Measurements from ENCODE around the gene LGALS3.

DNA sequence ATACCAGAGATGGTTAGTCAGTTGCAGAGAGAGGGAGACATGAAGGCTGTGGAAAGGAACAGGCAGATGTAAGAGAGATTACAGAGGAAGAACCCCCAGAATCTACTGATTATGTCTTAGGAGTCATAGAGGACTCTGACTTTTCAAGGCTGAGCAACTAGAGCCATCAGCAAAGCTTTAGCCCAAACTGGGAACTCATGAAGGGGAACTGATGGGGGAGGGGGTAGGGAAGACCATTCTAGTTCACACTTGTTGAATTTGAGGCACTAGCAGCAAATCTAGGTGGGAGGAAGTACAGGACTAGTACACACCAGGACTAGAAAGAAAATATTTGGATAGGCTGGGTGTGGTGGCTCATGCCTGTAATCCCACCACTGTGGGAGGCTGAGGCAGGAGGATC is 10.1 kb downstream of the LGALS3 start:
- TF ChIP-seq GLIS3 (CRISPR knock-in tag; IDR thresholded peaks at IDR 0.05) (no peak), ZC3H10 (CRISPR knock-in tag; IDR thresholded peaks at IDR 0.05) (no peak), ISL1 (CRISPR knock-in tag; IDR thresholded peaks at IDR 0.05) (no peak), ZFP30 (CRISPR knock-in tag; IDR thresholded peaks at IDR 0.05) (no peak), PPARA (CRISPR knock-in tag; IDR thresholded peaks at IDR 0.05; ENCODE audit: borderline replicate concordance) (no peak)
- TF ChIP-seq, protein P1, sequence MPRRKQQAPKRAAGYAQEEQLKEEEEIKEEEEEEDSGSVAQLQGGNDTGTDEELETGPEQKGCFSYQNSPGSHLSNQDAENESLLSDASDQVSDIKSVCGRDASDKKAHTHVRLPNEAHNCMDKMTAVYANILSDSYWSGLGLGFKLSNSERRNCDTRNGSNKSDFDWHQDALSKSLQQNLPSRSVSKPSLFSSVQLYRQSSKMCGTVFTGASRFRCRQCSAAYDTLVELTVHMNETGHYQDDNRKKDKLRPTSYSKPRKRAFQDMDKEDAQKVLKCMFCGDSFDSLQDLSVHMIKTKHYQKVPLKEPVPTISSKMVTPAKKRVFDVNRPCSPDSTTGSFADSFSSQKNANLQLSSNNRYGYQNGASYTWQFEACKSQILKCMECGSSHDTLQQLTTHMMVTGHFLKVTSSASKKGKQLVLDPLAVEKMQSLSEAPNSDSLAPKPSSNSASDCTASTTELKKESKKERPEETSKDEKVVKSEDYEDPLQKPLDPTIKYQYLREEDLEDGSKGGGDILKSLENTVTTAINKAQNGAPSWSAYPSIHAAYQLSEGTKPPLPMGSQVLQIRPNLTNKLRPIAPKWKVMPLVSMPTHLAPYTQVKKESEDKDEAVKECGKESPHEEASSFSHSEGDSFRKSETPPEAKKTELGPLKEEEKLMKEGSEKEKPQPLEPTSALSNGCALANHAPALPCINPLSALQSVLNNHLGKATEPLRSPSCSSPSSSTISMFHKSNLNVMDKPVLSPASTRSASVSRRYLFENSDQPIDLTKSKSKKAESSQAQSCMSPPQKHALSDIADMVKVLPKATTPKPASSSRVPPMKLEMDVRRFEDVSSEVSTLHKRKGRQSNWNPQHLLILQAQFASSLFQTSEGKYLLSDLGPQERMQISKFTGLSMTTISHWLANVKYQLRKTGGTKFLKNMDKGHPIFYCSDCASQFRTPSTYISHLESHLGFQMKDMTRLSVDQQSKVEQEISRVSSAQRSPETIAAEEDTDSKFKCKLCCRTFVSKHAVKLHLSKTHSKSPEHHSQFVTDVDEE (CRISPR knock-in tag; IDR thresholded peaks at IDR 0.05) = no peak
- TF ChIP-seq, protein P2, sequence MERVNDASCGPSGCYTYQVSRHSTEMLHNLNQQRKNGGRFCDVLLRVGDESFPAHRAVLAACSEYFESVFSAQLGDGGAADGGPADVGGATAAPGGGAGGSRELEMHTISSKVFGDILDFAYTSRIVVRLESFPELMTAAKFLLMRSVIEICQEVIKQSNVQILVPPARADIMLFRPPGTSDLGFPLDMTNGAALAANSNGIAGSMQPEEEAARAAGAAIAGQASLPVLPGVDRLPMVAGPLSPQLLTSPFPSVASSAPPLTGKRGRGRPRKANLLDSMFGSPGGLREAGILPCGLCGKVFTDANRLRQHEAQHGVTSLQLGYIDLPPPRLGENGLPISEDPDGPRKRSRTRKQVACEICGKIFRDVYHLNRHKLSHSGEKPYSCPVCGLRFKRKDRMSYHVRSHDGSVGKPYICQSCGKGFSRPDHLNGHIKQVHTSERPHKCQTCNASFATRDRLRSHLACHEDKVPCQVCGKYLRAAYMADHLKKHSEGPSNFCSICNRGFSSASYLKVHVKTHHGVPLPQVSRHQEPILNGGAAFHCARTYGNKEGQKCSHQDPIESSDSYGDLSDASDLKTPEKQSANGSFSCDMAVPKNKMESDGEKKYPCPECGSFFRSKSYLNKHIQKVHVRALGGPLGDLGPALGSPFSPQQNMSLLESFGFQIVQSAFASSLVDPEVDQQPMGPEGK (CRISPR knock-in tag; IDR thresholded peaks at IDR 0.05; ENCODE audit: borderline replicate concordance) = no peak
